ENCODE results near the gene YEATS2. TPM values are rescaled to one million over a fixed set of nuclear protein-coding genes. Genes with fewer than 3 reads are reported as not detected.

The YEATS2 gene
- polyA plus RNA-seq, 1 of the 3 experiments (the other 2 are of a cell fraction): 19.9 TPM

- Histone ChIP-seq H3K79me2 (ENCODE audit: insufficient read depth) (no peaks in the 10 kb centered on the region; the same call in 1 of the 2 replicates), H4K20me1 (ENCODE audit: insufficient read depth) (no peaks in the 10 kb centered on the region), H3K4me2 (no peak overlapping the region), H2AFZ (ENCODE audit: low read depth) (no peak overlapping the region), H3K4me1 (ENCODE audit: control insufficient read depth in 1 of 2, insufficient read depth in 2 of 2, low read depth in 1 of 2, low read length in 1 of 2) (no peaks in the 10 kb centered on the region; a peak in 1 of 4 replicates), H3K27me3 (ENCODE audit: insufficient read depth) (no peaks in the 10 kb centered on the region), H3K36me3 (replicated peaks in 1 of 2; ENCODE audit: control insufficient read depth in 1 of 2, insufficient read depth in 2 of 2, low read length in 1 of 2) (peaks cover 10 to 67% of the 10 kb centered on the region in 2 experiments), H3K27ac (ENCODE audit: low read depth in 2 of 2, low read length in 1 of 2) (no peak overlapping the region), H3K9ac (no peak overlapping the region), H3K9me2 (no peaks in the 10 kb centered on the region), H3F3A (replicated peaks; ENCODE audit: insufficient read depth) (peaks cover 5% of the 10 kb centered on the region), H3K4me3 (ENCODE audit: low read depth in 2 of 2, low read length in 1 of 2) (no peak overlapping the region), H3K9me3 (no peaks in the 10 kb centered on the region)
- ChIA-PET POLR2A (no interaction called here), CTCF (no interaction called here)
- WGBS (ENCODE audit: low lambda C conversion rate): 95% methylated on average over 7 of the region's 7 CpGs
- no peak for DNase-seq
- TF ChIP-seq ELF1 (IDR thresholded peaks at IDR 0.05): no peak
- TF ChIP-seq GABPA (IDR thresholded peaks at IDR 0.05; ENCODE audit: low read depth): no peak
- no peak for TF ChIP-seq EZH2phosphoT487 (IDR thresholded peaks at IDR 0.05; ENCODE audit: borderline replicate concordance, low read depth)
- TF ChIP-seq, protein P1, sequence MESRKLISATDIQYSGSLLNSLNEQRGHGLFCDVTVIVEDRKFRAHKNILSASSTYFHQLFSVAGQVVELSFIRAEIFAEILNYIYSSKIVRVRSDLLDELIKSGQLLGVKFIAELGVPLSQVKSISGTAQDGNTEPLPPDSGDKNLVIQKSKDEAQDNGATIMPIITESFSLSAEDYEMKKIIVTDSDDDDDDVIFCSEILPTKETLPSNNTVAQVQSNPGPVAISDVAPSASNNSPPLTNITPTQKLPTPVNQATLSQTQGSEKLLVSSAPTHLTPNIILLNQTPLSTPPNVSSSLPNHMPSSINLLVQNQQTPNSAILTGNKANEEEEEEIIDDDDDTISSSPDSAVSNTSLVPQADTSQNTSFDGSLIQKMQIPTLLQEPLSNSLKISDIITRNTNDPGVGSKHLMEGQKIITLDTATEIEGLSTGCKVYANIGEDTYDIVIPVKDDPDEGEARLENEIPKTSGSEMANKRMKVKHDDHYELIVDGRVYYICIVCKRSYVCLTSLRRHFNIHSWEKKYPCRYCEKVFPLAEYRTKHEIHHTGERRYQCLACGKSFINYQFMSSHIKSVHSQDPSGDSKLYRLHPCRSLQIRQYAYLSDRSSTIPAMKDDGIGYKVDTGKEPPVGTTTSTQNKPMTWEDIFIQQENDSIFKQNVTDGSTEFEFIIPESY (IDR thresholded peaks at IDR 0.05; ENCODE audit: borderline replicate concordance, low read depth): no peak
- TF ChIP-seq, protein P2, sequence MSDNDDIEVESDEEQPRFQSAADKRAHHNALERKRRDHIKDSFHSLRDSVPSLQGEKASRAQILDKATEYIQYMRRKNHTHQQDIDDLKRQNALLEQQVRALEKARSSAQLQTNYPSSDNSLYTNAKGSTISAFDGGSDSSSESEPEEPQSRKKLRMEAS (IDR thresholded peaks at IDR 0.05; ENCODE audit: low read depth): no peak
Measured at GRCh38 chr3:183743231-183743630, 45.6 kb downstream of the YEATS2 start.

DNA sequence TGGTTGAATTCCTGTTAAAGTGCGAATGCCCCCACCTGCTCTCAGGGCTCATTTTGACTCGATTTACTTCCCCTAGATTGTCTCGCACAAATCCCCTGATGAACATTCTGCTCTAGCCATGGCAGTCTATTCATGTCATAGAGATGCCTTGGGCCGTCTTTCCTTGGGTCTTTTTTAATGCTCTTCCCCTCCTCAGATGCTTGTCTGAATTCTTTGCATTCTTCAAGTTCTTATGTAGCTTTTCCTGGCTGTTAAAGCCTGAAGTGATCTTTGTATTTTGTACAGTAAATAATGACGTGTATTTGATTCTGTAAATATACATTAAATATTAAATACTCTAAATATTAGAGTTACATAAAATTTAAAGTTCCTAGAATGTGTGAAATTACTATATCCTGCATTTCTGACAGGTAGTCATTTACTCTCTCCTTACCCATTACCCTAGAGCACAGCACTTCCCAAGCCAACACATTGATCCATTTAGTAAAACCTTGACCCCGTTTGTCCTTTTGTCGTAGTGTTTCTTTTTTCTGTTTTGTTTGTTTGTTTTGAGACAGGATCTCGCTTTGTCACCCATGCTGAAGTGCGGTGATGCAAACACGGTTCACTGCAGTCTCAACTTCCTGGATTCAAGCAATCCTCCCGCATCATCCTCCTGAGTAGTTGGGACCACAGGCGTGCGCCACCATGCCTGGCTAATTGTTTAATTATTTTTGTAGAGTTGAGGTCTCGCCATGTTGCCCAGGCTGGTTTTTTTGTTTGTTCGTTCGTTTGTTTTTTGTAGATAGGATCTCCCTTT is 47.9 kb downstream of the YEATS2 start:
- CTCF ChIA-PET: no interaction called here
- whole genome bisulfite sequencing (ENCODE audit: low lambda C conversion rate): 85% methylated on average over 16 of the region's 16 CpGs
- Histone ChIP-seq H3K79me2 (ENCODE audit: insufficient read depth) (no peaks in the 10 kb centered on the region; the same call in 1 of the 2 replicates), H3K27ac (ENCODE audit: low read depth in 2 of 2, low read length in 1 of 2) (no peak overlapping the region), H3K4me2 (no peak overlapping the region), H3F3A (replicated peaks; ENCODE audit: insufficient read depth) (peaks cover 5% of the 10 kb centered on the region), H3K36me3 (replicated peaks in 1 of 2; ENCODE audit: control insufficient read depth in 1 of 2, insufficient read depth in 2 of 2, low read length in 1 of 2) (peaks cover 14 to 82% of the 10 kb centered on the region in 2 experiments), H3K4me3 (ENCODE audit: low read depth in 2 of 2, low read length in 1 of 2) (no peak overlapping the region), H3K9ac (no peak overlapping the region), H2AFZ (ENCODE audit: low read depth) (no peak overlapping the region), H3K9me2 (no peaks in the 10 kb centered on the region), H4K20me1 (ENCODE audit: insufficient read depth) (no peaks in the 10 kb centered on the region), H3K9me3 (no peaks in the 10 kb centered on the region), H3K4me1 (ENCODE audit: control insufficient read depth in 1 of 2, insufficient read depth in 2 of 2, low read depth in 1 of 2, low read length in 1 of 2) (no peaks in the 10 kb centered on the region; a peak in 1 of 4 replicates), H3K27me3 (ENCODE audit: insufficient read depth) (no peaks in the 10 kb centered on the region)
- POLR2A ChIA-PET: no interaction called here
- DNase-seq: no peak
- TF ChIP-seq RAD21 (IDR thresholded peaks at IDR 0.05; ENCODE audit: low read length): no peak
- TF ChIP-seq CHD2 (IDR thresholded peaks at IDR 0.05; ENCODE audit: low read length, partially characterized antibody): no peak
- TF ChIP-seq CTCF (IDR thresholded peaks at IDR 0.05): no peak
- no peak for TF ChIP-seq MXI1 (IDR thresholded peaks at IDR 0.05; ENCODE audit: low read depth, low read length)
- TF ChIP-seq, protein P3, sequence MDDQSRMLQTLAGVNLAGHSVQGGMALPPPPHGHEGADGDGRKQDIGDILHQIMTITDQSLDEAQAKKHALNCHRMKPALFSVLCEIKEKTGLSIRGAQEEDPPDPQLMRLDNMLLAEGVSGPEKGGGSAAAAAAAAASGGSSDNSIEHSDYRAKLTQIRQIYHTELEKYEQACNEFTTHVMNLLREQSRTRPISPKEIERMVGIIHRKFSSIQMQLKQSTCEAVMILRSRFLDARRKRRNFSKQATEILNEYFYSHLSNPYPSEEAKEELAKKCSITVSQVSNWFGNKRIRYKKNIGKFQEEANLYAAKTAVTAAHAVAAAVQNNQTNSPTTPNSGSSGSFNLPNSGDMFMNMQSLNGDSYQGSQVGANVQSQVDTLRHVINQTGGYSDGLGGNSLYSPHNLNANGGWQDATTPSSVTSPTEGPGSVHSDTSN (IDR thresholded peaks at IDR 0.05): no peak
- no peak for TF ChIP-seq NFIC (IDR thresholded peaks at IDR 0.05; ENCODE audit: borderline replicate concordance)
- no peak for TF ChIP-seq POLR2AphosphoS5 (IDR thresholded peaks at IDR 0.05; ENCODE audit: low read depth, low read length)
- TF ChIP-seq RXRA (IDR thresholded peaks at IDR 0.05; ENCODE audit: borderline replicate concordance, low read depth): no peak
- TF ChIP-seq RFX5 (IDR thresholded peaks at IDR 0.05; ENCODE audit: low read length): no peak
- no peak for TF ChIP-seq YY1 (IDR thresholded peaks at IDR 0.05; ENCODE audit: low read depth)
- no peak for TF ChIP-seq EP300 (IDR thresholded peaks at IDR 0.05; ENCODE audit: borderline replicate concordance in 1 of 2, low read depth in 1 of 2, low read length in 1 of 2)
- TF ChIP-seq TAF1 (IDR thresholded peaks at IDR 0.05; ENCODE audit: borderline replicate concordance, low read depth, low read length): no peak
- TF ChIP-seq IRF3 (IDR thresholded peaks at IDR 0.05; ENCODE audit: low read depth, low read length): no peak
- TF ChIP-seq, protein P1 (IDR thresholded peaks at IDR 0.05; ENCODE audit: borderline replicate concordance, low read depth): no peak

Measured in SK-N-SH (cell line).